ENCODE results near the gene EMD.

- TF ChIP-seq CTCF (IDR thresholded peaks at IDR 0.05): no peak
- TF ChIP-seq POLR2A (IDR thresholded peaks at IDR 0.05): no peak
Measured at GRCh38 chrX:154403858-154404257, 24.8 kb downstream of the EMD start.

Data from thyroid gland (tissue), 4 donors.